HG03103 (cell line): ENCODE data around the gene ANP32E.

ENCODE experiments used
- ATAC-seq: cut with Tn5 transposase; IDR thresholded peaks from one replicate; pipeline ENCODE4 v1.9.1; 2021; ENCODE audit warnings: low read depth; ENCODE audit not compliant: unreplicated experiment

Gene ANP32E

DNA sequence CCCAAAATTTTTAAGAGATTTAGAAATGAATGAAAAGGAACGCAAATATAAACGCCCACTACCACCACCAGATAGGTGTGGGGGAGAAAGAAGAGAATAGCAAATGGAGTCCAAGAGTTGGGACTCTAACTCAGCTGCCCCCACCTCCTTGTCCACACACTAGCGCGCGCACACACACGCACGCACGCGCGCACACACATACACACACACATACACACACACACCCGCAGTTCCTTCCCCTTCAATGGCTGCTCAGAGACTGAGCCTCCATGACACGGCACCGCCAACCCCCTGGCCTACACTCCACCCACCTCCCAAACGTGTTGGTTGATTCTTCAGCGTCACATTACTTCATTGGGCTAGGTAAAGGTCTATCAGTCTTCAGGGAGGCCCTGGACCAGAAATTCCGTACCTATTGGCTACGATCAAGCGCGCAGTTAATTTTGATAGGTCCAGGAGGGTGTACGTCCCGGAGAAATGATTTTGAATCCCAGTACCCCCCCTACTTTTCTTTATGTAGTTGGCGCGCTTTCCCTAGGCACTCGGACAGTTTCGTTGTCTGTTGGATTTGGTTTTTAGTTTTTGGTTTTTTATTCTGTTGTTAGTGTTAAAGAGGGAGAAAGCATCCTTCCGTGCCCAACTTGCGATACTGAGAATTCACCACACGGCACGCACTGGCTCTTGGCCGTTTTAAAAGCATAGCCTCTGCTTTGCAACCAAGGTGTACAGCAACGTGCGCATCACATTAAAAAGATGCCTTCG is at the start of gene ANP32E:
ANP32E (minus strand) TSS at position 261 of the 762 bp plus-strand sequence. CDS start 326 bp downstream, outside the sequence.
- peak; percentile 80 for ATAC-seq

- ATAC-seq, result no peak
Observed at GRCh38 chr1:150283260-150283659, 47.3 kb upstream of the ANP32E start.

DNA sequence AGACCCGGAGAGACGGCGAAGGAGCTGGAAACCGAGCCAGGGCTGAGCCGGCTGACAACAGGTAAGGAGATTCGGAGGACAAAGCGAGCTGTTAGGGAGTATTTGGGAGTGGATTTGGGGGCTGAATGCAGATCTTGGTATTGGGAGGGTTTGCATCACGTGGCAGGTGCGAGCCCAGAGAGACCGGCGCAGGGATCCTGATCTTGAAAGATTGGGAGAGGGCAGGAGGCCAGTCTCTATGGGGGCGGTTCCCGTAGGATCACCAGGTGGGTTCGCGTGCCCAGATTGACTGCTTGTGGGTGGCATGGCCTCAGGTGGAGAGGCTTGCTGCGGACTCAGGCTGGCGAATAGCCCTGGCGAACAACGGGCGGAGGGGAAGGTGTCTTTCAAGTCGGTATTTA is 46.6 kb upstream of the ANP32E start:
- ATAC-seq, result no peak

DNA sequence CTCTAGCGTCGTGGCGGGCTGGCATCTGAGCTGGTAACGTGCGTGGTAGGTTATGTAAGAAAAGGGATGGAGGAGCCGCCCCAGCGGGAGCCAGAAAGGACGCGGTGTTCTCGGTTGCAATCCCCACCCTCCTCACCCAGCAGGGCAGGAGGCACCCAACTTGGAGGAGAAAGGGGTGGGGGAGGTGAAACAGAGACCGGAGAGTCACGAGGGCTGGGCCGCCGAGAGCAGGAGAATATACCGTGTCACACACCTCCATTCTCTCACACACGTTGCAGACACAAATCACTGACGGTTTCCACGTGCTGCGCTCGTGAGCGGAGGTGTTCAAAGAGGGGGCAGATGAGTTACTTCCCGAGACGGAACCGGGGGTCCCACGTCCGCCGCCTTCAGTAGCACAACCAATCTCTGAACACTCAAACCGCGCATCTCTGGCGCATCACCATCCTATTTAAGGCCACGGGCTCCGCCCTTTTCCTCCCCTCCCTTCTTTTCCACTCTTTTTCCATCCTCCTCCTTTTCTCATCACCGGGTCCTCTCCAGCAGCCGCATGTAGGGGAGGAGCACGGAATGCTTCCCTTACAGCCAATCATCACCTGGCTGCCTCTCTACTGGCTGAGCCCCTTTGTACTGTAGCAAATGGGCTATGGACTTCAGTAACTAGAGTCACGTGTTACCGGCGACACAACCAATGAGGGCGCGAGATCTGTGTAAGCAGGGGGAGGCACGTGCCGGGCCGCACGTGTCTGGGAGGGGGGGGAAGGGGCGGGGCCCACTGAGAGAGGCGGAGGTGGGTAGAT is 46.0 kb upstream of the ANP32E start, which contains the start of gene CIART:
CIART (plus strand) TSS at position 797 of the 800 bp plus-strand sequence. CDS start 714 bp downstream, outside the sequence.
- ATAC-seq, result no peak

- no peak for ATAC-seq
Observed at GRCh38 chr1:150281221-150281757, 45.4 kb upstream of the ANP32E start.

GRCh38 chr1:150280138-150280707 is 44.3 kb upstream of the ANP32E start:
- no peak for ATAC-seq

- no peak for ATAC-seq
Observed at GRCh38 chr1:150273311-150273710, 37.4 kb upstream of the ANP32E start.

- no peak for ATAC-seq
Observed at GRCh38 chr1:150271291-150271959, 35.5 kb upstream of the ANP32E start.

DNA sequence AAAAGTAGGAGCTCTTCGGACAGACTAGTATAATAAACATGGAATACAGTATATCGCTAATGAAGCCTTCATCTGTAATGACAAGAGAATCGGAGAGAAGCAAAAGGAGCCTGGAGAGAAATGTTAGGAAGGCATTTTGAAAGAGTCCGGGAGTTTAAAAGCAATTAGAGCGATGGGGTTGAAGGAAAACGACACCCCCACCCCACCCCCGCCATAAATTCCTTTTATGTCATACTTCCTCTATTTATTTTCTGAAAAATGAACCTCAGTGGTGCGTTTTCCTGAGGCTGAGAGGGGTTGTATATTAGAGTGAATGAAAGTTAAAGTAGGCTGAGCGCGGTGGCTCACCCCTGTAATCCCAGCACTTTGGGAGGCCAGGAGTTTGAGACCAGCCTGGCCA is 33.5 kb upstream of the ANP32E start:
- ATAC-seq, result no peak

DNA sequence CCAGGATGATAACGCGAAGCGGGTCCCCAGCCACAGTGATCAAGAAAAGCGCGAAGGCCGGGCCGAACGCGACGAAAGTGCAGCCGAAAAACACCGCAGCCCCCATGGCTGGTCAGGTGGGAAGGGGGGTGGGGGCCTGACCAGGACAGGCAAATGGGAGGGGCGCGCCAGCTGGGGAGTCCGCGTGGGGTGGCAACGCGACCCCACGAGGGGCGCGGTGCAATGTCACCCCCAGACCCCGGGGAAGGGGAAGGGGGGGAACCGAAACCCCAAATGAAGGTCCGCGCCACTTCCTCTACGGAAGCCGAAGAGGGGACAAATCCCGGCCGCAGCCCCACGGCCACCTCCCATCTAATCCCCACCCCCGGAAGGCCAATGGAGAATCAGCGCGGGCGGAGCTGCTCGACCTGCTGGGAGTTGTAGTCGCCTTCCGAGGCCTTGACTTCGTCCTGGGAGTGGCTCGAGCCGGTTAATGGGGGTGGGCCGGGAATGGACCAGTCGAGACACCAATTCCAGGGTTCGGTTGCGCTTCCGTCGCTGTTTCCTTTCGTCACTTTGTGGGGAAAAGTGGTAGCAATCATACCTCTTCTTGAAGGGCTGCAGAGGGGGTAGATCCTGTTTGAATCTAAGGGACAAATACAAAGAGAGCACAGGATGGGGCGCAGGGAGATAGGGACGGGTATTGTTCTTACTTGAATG is 32.9 kb upstream of the ANP32E start, which contains the start of gene APH1A:
APH1A (minus strand) TSS at position 312 of the 699 bp plus-strand sequence; CDS start at position 106, 206 bp downstream.
- peak; percentile 85 for ATAC-seq

DNA sequence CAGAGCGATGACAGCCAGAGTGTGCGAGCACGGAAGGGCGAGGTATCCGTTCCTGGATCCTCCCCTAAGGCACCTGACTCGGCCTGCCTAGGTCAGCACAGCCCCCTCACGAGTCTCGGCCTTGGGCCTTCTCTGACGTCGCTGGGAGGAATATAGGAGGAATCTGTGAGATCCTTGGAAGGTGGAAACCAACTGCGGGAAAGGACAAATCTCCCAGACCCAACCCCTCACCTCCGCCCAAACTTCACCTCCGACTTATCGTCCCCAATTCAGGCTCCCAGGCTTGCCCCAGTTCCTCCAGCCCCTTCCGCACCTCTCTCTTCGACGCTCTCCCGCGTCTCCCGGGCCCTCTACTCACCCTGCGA is 32.4 kb upstream of the ANP32E start:
- no peak for ATAC-seq

DNA sequence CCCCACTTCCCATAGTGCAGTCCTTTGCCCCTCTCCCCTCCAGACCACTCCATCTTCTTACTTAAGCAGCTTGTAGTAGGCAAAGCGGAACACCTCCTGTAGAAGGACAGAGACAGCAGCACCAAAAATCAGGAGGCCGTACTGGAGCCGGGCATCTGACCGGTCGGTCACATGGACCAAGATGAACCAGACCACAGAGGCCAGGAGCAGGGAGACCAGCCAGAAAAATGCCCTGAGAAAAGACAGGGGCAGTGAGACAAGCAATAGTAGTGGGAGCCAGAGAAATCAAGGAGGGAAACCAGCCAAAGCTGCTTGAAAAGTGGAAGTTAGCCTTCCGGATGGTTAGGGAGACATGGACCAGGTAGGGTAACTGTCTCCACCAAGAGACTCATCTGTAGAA is 32.0 kb upstream of the ANP32E start:
- no peak for ATAC-seq

DNA sequence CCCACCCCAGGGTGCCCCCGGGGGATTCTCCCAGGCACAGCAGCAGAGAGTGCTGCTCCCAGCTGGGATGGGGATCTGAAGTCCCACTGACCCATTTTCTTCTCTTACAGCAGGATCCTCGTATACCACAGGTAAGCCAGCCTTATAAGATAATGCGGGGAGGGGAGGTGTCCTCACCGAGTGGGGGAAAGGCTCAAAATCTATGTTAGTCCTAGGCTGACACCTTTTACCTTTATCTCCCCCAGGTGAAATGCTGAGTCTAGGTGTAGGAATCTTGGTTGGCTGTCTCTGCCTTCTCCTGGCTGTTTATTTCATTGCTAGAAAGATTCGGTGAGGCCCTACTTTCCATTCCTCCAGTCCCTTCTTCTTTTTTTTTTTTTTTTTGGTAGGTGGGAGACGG is 27.6 kb upstream of the ANP32E start:
- no peak for ATAC-seq

DNA sequence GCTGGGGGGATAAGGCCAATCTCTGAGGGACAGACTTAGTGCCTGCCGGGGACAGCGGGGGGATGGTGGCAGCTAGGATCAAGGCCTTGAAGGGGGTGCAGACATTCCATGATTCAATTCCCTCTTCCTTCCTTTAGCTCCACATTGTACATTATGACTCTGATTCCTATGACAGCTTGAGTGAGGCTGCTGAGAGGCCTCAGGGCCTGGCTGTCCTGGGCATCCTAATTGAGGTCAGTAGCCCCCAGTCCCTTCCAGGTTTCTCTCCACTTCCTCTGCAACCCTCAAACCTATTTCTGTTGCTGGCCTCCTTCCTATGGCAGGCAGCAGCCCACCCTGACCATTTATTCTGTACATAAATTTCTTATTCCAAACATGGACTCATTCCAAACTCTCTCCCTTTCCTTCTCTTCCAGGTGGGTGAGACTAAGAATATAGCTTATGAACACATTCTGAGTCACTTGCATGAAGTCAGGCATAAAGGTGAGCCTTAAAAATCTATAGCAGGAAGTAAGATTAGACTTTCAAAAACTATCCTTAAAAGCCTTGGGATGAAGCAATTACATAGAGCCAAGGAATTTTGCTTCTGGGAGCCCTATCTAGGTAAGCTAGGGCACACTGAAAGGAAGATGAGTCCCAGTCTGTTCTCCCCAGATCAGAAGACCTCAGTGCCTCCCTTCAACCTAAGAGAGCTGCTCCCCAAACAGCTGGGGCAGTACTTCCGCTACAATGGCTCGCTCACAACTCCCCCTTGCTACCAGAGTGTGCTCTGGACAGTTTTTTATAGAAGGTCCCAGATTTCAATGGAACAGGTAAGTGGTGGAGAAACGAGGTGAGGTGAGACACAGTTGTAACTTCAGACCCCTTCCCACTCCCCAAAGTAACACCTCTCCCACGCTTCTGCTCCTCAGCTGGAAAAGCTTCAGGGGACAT is 26.7 kb upstream of the ANP32E start:
- no peak for ATAC-seq

- ATAC-seq, result no peak
Observed at GRCh38 chr1:150261367-150261766, 25.5 kb upstream of the ANP32E start.

GRCh38 chr1:150259758-150260669 is 24.1 kb upstream of the ANP32E start:
- ATAC-seq, result no peak

GRCh38 chr1:150259217-150259616 is 23.3 kb upstream of the ANP32E start:
- no peak for ATAC-seq
